Hepatocyte (in vitro differentiated cells): Measurements from ENCODE around the gene ZNF439.
"Not testable (repeated sequence)": the region's sequence is repeated elsewhere in the genome, so short reads cannot be mapped to it uniquely, and the experiment has no call there.

Experiments used
- CTCF ChIP-seq: fragments of 200-600 bp; sonication (generic); IDR thresholded peaks from 2 replicates; pipeline ENCODE4 v1.5.1; 2016; ENCODE audit warnings: antibody characterized with exemption, mild to moderate bottlenecking; ENCODE audit not compliant: poor library complexity
- EZH2 ChIP-seq: fragments of 200-600 bp; sonication (generic); IDR thresholded peaks from 2 replicates; pipeline ENCODE4 v1.6.1; 2016; ENCODE audit warnings: antibody characterized with exemption, mild to moderate bottlenecking, borderline replicate concordance

GRCh38 chr19:11847615-11848014 is 911 bp upstream of the ZNF439 start:
- not testable (repeated sequence) for TF ChIP-seq CTCF, EZH2
